ENCODE measurements around the gene HPX. TPM values are rescaled to one million over a fixed set of nuclear protein-coding genes. Genes with fewer than 3 reads are reported as not detected.

Gene HPX
- total RNA-seq, 1 experiment from 2014 or later = 1.2 TPM

DNA sequence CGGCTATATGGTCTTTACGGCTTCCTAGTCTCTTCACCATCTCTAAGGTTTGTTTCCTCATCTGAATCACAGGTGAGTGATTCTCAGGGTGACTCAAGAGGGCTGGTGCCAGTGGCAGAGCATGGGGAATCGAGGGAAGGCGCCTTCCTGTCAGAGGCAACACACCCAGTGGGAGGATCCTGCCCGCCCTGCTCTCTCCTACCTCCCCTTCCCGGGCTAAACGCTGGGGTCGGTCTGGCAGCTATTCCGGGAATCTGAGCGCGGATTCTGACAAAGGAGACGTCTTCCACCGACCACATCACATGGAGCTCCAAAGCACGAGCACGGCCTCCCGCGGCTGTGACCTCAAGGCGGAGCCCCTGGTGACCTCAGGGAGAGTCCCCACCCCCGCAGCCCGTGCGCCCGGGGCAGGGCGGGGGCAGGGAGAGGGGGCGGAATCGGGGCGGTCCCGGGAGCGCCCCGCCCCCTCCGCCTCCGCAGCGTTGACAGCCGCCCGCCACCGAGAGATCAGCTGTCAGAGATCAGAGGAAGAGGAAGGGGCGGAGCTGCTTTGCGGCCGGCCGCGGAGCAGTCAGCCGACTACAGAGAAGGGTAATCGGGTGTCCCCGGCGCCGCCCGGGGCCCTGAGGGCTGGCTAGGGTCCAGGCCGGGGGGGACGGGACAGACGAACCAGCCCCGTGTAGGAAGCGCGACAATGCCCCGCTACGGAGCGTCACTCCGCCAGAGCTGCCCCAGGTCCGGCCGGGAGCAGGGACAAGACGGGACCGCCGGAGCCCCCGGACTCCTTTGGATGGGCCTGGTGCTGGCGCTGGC is 50.7 kb downstream of the HPX start, which contains the start of gene SMPD1:
Gene SMPD1, plus strand, starts transcription at position 570 of the 813 bp plus-strand sequence. Its CDS starts 125 bp downstream, at position 695.
- Histone ChIP-seq H3T11ph (ENCODE audit: low read length) (no peak within 1 kb of the TSS), H3K9me3 (ENCODE audit: control insufficient read depth, low read depth, low read length) (no peaks in the 10 kb centered on the region), H2BK15ac (ENCODE audit: low read depth, low read length) (no peak within 1 kb of the TSS), H3K23me2 (ENCODE audit: insufficient read length, low read depth, low read length, poor library complexity, severe bottlenecking) (peaks cover 7% of the 10 kb centered on the region), H2BK5ac (ENCODE audit: insufficient read length, low read length) (no peak within 1 kb of the TSS), H3K79me2 (ENCODE audit: insufficient read depth, low read length) (no peaks in the 10 kb centered on the region), H2BK12ac (ENCODE audit: insufficient read length, low read depth, low read length) (no peak within 1 kb of the TSS), H2BK120ac (ENCODE audit: low read depth, low read length, poor library complexity, severe bottlenecking) (no peak within 1 kb of the TSS), H2BK20ac (ENCODE audit: low read depth, low read length, poor library complexity, severe bottlenecking) (no peak within 1 kb of the TSS), H3K56ac (ENCODE audit: insufficient read length, low read depth, low read length) (no peak within 1 kb of the TSS), H4K91ac (ENCODE audit: insufficient read length, low read depth, low read length) (no peak within 1 kb of the TSS), H3K4ac (ENCODE audit: low read depth, low read length) (no peak within 1 kb of the TSS), H3K14ac (ENCODE audit: insufficient read depth, low read length) (no peak within 1 kb of the TSS), H2AK5ac (ENCODE audit: insufficient read length, low read length) (no peak within 1 kb of the TSS), H2AFZ (ENCODE audit: low read length) (no peak within 1 kb of the TSS), H4K20me1 (ENCODE audit: control insufficient read depth, insufficient read depth, insufficient read length) (no peaks in the 10 kb centered on the region), H3K9ac (ENCODE audit: extremely low read depth, insufficient read length, low read length) (no peak within 1 kb of the TSS), H3K4me2 (ENCODE audit: insufficient read depth, insufficient read length, low read length) (peak within 1 kb of the TSS; percentile 36), H3K79me1 (ENCODE audit: insufficient read depth, low read depth, low read length, poor library complexity, severe bottlenecking) (no peaks in the 10 kb centered on the region), H3K23ac (ENCODE audit: insufficient read length, low read depth, low read length) (no peak within 1 kb of the TSS), H4K8ac (replicated peaks; ENCODE audit: insufficient read length, low read depth, low read length) (no peak within 1 kb of the TSS), H4K5ac (ENCODE audit: insufficient read length, low read depth, low read length) (no peak within 1 kb of the TSS), H3K27ac (ENCODE audit: insufficient read length, low read depth, low read length) (no peak within 1 kb of the TSS), H3K27me3 (ENCODE audit: insufficient read depth, low read length) (0 out of 2 replicates have a peak, but pooled peaks cover 2% of the 10 kb centered on the region), H3K4me1 (ENCODE audit: insufficient read depth, low read length) (peaks cover 4% of the 10 kb centered on the region; the same call in 1 of the 2 replicates), H3K18ac (ENCODE audit: insufficient read length, low read depth, low read length) (no peak within 1 kb of the TSS)
- Mint-ChIP-seq H3K9me3 (no peaks in the 10 kb centered on the region), H3K27me3 (ENCODE audit: low read depth) (peaks cover 8% of the 10 kb centered on the region), H3K36me3 (ENCODE audit: insufficient read depth in 1 of 3, low read depth in 3 of 3) (peaks cover 0 to 3% (median 0%) of the 10 kb centered on the region in 3 experiments; a peak in 1 of 7 replicates), H3K4me1 (peaks cover 33 to 42% of the 10 kb centered on the region in 2 experiments), H3K27ac (peak within 1 kb of the TSS; percentile 83 to 98 (median 96); a peak in 4 of 7 replicates), H3K4me3 (peak within 1 kb of the TSS; percentile 84 to 93)
- peak; percentile 90 for DNase-seq
- TF ChIP-seq, protein P1, sequence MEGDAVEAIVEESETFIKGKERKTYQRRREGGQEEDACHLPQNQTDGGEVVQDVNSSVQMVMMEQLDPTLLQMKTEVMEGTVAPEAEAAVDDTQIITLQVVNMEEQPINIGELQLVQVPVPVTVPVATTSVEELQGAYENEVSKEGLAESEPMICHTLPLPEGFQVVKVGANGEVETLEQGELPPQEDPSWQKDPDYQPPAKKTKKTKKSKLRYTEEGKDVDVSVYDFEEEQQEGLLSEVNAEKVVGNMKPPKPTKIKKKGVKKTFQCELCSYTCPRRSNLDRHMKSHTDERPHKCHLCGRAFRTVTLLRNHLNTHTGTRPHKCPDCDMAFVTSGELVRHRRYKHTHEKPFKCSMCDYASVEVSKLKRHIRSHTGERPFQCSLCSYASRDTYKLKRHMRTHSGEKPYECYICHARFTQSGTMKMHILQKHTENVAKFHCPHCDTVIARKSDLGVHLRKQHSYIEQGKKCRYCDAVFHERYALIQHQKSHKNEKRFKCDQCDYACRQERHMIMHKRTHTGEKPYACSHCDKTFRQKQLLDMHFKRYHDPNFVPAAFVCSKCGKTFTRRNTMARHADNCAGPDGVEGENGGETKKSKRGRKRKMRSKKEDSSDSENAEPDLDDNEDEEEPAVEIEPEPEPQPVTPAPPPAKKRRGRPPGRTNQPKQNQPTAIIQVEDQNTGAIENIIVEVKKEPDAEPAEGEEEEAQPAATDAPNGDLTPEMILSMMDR (conservative IDR thresholded peaks at IDR 0.05) = no peak
- WGBS (ENCODE audit: extremely low coverage, insufficient read length, low lambda C conversion rate) = no CpG with 5 or more reads among the region's 63 CpGs
